Activated gamma-delta T cell treated with anti-CD3 and anti-CD28 coated beads, Interleukin-2, amount 50 U/mL, for 16 hours (primary cell): ENCODE data around the gene LAMP1.
"Not testable (repeated sequence)": the region's sequence is repeated elsewhere in the genome, so short reads cannot be mapped to it uniquely, and the experiment has no call there.

ENCODE experiments used
- DNase-seq: peaks from one replicate; pipeline ENCODE4 v3.0.0-alpha.2; 2020; ENCODE audit warnings: low read depth

Gene LAMP1

GRCh38 chr13:113297370-113298042, 467 bp downstream of the LAMP1 start:
- DNase-seq: peak; percentile 45

- DNase-seq: no peak
These were observed 1.3 kb downstream of the LAMP1 start for GRCh38 chr13:113298043-113298945.

GRCh38 chr13:113299951-113300350, 2.9 kb downstream of the LAMP1 start:
- no peak for DNase-seq

DNA sequence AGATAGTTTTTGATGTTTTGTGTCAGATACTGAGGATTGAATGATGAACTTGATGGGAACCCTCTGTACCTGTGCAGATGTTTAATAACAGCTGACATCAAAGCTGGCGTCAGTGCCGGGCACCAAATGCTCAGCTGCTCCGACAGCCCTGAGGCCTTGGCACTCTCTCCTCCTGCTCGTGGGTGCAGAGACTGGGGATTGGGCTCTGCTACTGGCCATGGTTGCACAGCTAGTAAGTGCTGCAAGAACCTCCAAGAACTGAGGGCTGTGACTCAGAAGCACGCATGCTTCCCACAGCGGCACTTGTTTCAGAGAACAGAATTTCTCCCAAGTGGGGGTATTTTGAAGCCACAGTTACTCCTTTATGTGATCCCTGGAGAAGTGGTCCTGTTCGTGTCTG, 5.9 kb downstream of the LAMP1 start:
- no peak for DNase-seq

DNA sequence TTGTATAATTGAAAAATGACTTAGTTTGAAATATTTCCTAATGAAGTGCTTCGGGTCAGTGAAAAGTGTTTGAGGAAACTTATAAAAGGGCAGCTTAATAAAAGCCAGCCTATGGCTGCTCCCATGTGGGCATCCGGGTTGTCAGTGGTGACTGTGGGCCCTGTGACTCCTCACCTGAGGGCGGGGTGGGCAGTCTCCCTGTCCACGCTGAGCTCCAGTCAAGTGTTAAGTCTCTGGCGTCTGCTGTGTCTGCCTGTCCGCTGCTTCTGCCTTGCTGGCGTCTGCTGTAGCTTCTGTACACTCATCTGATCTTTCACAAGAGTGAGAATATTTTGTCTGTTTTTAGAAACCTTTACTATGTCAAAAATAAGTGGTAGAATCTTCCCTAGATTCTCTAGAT, 7.1 kb downstream of the LAMP1 start:
- DNase-seq: no peak

GRCh38 chr13:113305208-113305607, 8.2 kb downstream of the LAMP1 start:
- DNase-seq: no peak

DNA sequence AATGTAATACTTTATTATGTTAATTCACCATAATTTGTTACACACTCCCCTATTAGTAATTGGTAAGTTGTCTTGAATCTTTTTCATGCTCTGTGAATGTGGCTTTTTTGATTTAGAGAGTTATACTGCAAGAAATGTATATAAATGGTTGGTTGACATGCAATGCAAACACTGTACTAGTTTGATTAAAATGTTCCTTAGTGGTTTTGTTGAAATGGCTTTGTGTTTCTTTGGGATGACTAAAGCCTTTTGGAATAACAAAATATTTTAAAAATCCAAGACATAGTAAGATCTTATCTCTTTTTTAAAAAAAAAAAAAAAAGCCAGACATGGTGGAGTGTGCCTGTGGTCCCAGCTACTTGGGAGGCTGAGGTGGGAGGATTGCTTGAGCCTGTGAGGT, 10.5 kb downstream of the LAMP1 start:
- DNase-seq: no peak

DNA sequence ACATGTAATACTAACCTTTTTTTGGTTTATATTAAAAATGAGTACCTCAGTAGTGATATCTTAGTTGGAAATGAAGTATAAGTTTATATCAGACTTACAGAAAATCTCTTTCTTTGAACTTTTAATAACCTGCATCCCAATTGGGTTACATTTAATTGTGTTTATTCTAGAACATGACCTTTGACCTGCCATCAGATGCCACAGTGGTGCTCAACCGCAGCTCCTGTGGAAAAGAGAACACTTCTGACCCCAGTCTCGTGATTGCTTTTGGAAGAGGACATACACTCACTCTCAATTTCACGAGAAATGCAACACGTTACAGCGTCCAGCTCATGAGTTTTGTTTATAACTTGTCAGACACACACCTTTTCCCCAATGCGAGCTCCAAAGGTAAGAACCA, 12.4 kb downstream of the LAMP1 start:
- DNase-seq: no peak

DNA sequence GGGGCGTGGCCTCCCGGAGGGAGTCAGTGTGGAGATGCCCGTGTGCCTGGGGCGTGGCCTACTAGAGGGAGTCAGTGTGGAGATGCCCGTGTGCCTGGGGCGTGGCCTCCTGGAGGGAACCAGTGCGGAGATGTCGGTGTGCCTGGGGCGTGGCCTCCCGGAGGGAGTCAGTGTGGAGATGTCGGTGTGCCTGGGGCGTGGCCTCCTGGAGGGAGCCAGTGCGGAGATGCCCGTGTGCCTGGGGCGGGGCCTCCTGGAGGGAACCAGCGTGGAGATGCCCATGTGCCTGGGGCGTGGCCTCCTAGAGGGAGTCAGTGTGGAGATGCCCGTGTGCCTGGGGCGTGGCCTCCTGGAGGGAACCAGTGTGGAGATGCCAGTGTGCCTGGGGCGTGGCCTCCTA, 17.1 kb downstream of the LAMP1 start:
- not testable (repeated sequence) for DNase-seq

- not testable (repeated sequence) for DNase-seq
These were observed 17.9 kb downstream of the LAMP1 start for GRCh38 chr13:113314895-113315470.

GRCh38 chr13:113315992-113316391, 19.0 kb downstream of the LAMP1 start:
- no peak for DNase-seq

GRCh38 chr13:113317031-113317430, 20.0 kb downstream of the LAMP1 start:
- no peak for DNase-seq

GRCh38 chr13:113318956-113319355, 21.9 kb downstream of the LAMP1 start:
- DNase-seq: no peak

GRCh38 chr13:113319371-113319770, 22.3 kb downstream of the LAMP1 start:
- no peak for DNase-seq

- DNase-seq: no peak
These were observed 23.3 kb downstream of the LAMP1 start for GRCh38 chr13:113320226-113320875.

DNA sequence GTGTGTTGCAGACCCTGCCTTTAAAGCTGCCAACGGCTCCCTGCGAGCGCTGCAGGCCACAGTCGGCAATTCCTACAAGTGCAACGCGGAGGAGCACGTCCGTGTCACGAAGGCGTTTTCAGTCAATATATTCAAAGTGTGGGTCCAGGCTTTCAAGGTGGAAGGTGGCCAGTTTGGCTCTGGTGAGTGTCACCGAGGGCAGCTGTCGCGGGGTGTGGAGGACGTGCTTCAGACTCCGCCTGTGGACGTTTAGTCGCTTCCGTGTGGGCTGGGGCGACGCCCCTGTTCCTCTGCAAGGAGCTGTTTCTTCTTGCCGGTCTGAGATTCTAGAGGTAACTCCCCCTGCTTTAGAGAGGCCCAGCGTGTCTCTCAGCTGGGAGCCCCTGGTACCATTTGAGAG, 24.5 kb downstream of the LAMP1 start:
- DNase-seq: no peak

GRCh38 chr13:113322043-113322461, 25.0 kb downstream of the LAMP1 start:
- DNase-seq: no peak

GRCh38 chr13:113322890-113323651, 26.0 kb downstream of the LAMP1 start:
- no peak for DNase-seq

DNA sequence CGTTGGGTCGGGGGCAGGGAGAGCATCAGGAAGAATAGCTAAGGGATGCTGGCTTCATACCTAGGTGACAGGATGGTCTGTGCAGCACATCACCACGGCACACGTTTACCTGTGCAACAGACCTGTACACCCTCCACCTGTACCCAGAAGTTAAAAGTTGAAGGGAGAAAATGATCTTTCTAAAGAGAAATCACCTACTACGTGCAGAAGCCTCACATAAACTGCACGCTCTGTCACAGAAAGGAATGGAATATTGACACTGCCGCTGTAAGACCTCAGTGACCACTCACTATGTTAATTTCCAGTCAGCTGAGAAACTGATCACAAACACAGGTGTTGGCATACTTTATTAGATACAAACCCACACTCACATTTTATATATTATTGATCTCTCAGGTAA, 26.8 kb downstream of the LAMP1 start:
- DNase-seq: no peak

- no peak for DNase-seq
These were observed 27.4 kb downstream of the LAMP1 start for GRCh38 chr13:113324398-113324797.

GRCh38 chr13:113325779-113326178, 28.7 kb downstream of the LAMP1 start:
- no peak for DNase-seq

GRCh38 chr13:113327391-113327765, 30.3 kb downstream of the LAMP1 start:
- DNase-seq: no peak
